HG03558 (cell line): ENCODE measurements around the gene MRC1.
"Not testable (repeated sequence)": the region's sequence is repeated elsewhere in the genome, so short reads cannot be mapped to it uniquely, and the experiment has no call there.

Source experiments
- ATAC-seq: cut with Tn5 transposase; IDR thresholded peaks from one replicate; pipeline ENCODE4 v1.9.1; 2021; ENCODE audit warnings: moderate number of reproducible peaks; ENCODE audit not compliant: unreplicated experiment; ENCODE audit errors: extremely low read depth

MRC1 gene

GRCh38 chr10:17880601-17881000 is 71.5 kb downstream of the MRC1 start:
- ATAC-seq: no peak

- ATAC-seq: no peak
Observed at GRCh38 chr10:17882557-17882956, 73.4 kb downstream of the MRC1 start.

DNA sequence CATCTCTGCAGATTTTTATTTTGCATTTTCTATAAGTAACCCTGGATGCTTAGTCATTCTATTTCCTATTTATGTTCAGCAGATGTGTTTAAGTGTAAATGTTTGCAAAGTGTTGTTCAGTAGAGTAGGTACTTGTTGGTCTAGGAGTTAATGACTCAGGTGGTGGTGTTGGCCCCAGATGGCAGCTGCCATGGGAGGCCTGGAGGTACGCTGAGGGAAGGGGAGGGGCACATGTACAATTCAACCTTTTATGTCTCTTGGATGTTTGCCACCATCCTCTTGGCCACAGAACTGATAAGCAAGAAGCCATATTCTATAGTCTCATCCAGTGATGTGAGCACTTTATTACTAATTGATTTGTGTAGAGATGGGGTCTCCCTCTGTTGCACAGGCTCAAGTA is 74.5 kb downstream of the MRC1 start:
- no peak for ATAC-seq

DNA sequence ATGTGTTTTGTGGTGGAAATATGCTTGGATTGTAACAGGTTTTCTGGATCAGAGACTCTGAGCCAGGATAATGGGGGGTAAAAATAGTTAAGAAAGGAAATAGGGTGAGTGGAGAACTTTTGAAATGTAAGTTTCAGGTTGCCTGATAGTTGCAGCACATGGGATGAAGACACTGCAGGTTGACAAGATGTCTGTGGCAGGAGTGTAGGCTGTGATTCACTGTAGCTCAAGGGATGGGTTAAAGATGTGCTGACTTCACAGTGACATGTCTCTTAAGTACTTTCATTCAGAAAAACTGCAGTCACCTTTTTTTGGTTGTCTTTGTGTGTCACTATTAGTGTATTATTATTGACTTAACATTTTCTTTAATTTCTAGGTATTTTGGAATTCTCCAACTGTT is 79.0 kb downstream of the MRC1 start:
- ATAC-seq: no peak

- ATAC-seq: no peak
Observed at GRCh38 chr10:17891435-17891834, 82.3 kb downstream of the MRC1 start.

- no peak for ATAC-seq
Observed at GRCh38 chr10:17904564-17904963, 95.4 kb downstream of the MRC1 start.

DNA sequence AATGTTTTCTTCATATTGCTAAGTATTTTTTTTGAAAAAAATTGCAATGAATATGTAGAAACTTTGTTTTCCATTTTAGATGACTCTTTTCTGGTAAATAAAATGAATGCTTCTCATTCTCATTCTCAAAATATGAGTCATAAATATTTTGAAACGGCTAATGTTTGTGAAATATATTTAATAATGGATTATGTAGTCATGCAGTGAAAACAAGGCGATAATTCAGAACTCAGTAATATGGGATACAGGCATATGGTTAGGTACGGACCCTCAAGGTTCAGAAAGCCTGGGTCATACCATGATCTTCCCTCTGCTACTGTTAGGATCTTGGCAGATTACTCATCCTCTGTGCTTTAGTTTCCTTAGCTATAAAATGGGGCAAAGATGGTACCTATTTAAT is 96.3 kb downstream of the MRC1 start:
- ATAC-seq: no peak

DNA sequence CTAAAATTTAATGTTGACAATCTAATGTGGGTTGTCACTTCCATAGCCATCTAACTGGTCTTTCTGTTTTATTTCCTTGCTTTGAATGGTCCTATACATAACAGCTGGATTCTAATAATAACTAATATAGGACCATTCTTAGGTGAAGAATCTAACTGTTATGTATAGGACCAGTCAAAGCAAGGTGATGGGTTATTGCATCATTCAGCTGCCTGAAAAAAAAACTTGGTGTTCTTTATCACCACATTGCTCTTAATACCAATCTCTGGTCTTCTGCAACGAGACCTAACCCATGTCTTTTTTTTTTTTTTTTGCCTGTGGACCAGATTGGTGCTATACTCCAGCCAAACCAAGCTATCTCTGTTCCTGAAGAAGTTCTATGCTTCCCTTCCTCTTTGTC is 96.9 kb downstream of the MRC1 start:
- ATAC-seq: no peak

DNA sequence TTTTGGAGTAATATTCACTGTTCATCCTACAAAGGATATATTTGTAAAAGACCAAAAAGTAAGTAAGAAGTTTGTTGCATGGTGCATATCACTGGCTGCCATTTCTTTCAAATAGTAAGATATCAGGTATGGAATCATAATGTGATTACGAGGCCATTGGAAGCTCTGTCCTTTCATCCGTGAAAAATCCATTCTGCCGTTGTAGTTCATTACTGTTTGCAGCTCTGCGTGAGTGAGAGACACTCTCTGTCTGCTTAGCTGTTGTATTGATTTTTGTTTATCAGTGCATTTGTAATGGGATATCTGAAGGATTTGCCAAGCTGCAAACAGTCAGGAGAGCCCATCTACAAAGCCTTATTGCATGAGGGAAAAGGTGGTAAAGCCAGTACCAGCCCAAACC is 98.5 kb downstream of the MRC1 start:
- no peak for ATAC-seq

DNA sequence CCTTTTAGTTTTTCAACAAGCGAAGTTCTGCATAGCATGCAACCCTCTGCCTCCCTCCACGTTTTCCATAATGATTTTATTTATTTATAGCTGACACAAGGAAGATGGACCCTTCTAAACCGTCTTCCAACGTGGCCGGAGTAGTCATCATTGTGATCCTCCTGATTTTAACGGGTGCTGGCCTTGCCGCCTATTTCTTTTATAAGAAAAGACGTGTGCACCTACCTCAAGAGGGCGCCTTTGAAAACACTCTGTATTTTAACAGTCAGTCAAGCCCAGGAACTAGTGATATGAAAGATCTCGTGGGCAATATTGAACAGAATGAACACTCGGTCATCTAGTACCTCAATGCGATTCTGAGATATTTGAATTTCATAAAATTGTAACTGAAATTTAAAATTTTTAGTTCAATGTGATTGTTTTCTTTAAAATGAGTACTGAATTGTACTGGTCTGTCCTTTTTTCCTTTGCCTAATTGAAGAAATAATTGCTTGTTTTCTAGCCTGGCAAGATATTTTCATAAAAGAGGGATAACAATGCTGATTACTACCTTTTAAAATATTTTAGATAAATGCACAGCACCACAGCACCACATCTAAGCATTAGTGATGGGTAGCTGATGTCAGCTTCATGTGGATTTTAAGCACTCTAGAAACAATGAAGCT is 101.1 kb downstream of the MRC1 start:
- ATAC-seq: no peak

DNA sequence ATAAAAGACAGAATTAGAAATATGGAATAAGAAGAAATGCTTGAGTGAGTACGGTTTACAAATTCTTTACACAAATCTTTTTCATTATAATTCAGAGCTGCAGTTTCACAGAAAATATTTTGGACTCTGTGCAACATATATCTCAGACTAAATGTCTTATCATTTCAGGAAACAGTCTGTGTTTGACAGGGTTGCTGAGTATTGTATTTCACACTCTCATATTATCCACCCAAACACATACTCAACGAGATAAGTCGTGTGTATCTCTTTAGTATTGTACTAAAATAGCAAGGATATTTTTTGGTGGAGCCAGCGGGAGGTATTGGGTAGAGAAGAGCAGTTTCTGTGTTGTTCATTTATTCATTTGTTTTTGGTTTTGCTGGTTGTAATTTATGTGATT is 103.6 kb downstream of the MRC1 start:
- ATAC-seq: no peak

GRCh38 chr10:17913604-17914003 is 104.5 kb downstream of the MRC1 start:
- no peak for ATAC-seq

DNA sequence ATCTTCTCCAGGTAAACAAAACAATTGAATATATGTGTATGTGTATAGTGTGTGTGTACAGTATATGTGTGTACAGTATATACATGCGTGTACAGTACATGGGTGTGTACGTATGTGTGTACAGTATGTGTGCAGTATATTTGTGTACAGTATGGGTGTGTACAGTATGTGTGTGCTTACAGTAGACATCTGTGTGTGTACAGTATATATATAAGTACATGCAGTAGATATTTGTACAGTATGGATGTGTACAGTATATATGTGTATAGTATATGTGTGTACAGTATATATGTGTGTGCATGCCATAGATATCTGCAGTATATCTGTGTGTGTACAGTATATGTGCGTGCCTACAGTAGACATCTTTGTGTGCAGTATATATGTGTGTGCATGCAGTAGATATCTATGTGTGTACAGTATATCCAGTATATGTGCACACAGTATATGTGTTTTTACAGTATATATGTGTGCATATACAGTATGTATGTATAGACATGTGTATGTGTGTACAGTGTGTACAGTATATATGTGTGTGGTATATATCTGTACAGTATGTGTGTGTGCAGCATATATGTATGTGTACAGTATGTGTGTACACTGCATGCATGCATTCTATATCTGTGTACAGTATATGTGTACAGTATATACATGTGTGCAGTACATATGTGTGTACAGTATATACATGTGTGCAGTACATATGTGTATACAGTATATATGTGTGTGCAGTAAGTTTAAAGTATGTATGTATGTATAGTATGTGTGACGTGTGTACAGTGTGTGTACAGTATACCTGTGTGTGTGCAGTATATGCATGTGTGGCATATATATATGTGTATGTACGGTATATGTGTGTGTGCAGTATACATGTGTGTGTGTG is 105.3 kb downstream of the MRC1 start:
- ATAC-seq: no peak

- ATAC-seq: no peak
Observed at GRCh38 chr10:17915181-17915580, 106.0 kb downstream of the MRC1 start.

- ATAC-seq: no peak
Observed at GRCh38 chr10:17918187-17918903, 109.2 kb downstream of the MRC1 start.

DNA sequence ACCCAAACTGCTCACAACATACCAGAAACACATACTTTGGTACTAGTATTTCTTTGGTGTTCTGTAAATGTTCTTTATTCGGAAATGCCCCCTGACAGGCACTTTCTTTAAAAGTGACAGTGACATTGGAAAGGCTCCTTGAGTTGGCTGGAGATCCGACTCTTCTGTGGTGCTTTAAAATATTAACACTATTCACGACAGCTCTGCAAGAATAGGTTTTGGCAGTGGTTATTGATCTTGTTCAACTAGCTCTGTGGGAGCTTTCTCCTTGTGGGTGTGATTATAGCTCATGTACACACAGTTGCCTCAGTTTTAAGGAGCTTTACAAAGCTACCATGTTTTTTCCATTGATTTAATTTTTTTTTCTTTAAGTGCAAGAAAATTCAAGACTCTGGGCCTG is 112.2 kb downstream of the MRC1 start:
- ATAC-seq: no peak

DNA sequence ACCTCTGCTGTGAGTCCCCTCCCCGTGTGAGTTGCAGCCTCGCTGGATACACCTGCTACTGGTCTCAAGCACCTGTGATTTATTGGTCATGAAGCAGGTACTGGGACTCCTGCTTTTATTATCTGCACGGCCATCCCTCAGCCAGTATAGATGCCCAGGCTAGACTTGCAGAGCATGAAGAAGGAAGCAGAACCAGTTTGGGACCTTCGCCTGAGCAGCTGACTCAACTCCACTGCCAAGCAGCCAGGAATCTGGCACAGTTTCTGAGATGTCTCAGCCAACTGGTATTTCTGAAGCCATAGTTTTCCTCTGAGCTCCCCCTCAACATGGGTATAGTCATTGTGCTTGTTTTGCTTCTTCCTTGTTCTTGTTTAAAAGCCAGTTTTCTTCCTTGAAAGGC is 114.6 kb downstream of the MRC1 start:
- ATAC-seq: no peak

GRCh38 chr10:17943033-17943745 is 134.0 kb downstream of the MRC1 start:
- ATAC-seq: no peak

GRCh38 chr10:17950269-17950668 is 141.1 kb downstream of the MRC1 start:
- ATAC-seq: not testable (repeated sequence)

DNA sequence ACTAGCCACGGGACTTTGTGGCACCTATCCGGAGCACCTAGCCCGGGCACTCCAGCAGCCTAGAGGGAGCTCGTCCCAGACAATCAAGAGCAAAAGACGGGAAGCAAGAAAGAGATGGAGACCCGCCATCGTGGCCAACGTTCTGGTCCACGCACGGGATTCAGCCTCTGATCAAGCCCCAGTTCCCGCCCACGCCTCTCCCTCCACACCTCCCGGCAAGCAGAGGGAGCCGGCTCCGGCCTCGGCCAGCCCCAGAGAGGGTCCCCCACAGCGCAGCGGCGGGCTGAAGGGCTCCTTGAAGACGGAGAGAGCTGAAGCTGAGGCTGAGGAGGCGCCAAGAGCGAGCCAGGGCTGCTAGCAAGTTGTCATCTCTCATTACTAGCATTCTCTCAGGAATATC is 141.6 kb downstream of the MRC1 start:
- ATAC-seq: no peak
